ENCODE measurements around the gene MAGED4B.
"Not testable (repeated sequence)": the region's sequence is repeated elsewhere in the genome, so short reads cannot be mapped to it uniquely, and the experiment has no call there.

Gene MAGED4B

DNA sequence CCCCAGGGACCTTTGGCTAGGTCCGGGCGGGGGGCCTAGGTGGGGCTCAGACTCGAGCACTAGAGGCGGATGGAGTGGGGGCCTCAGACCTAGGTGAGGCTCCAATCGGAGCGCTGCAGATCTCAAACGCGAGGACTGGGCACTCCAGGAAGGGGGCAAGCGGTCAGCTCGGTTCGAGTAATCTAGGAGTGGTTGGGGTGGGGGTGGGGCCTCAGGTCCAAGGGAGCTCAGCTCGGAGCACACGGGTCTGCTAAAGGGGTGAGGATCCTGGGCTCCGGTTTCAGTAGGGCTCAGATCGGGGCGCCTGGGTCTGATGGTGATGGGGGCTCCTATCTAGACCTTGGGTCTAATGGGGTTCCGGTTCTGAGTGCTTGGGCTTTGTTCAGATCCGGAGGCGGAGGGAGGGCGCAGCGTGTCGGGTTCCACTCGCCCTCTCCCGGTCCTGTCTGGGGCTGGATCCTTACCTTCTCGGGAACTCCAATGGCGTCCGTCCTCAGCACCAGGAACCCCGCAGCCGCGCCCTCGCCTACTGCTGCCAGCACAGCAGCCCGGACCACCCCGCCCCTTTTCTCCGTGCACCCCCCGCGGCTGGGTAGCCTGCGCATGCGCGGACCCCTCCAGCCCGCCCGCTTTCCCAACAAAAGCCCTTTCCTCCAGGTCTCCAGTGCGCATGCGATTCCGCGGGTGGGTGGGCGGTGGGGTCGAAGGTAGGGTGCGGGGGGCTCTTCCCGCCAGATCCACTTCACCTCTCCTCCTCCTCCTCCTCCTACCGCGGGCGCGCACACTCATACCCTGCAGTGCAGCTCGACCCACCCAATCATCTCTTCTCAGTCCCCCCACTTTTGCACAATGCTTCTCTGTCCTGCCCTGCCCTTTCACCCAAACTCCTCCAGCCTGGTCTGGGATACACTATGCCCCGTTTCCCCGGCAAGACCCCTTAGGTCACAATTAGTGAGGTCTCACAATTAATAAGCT is at the start of gene MAGED4B:
TSS of gene MAGED4B (minus strand) at position 518 of the 975 bp plus-strand sequence. CDS start 1,011 bp downstream, outside the sequence.
- DNase-seq = not testable (repeated sequence)

DNA sequence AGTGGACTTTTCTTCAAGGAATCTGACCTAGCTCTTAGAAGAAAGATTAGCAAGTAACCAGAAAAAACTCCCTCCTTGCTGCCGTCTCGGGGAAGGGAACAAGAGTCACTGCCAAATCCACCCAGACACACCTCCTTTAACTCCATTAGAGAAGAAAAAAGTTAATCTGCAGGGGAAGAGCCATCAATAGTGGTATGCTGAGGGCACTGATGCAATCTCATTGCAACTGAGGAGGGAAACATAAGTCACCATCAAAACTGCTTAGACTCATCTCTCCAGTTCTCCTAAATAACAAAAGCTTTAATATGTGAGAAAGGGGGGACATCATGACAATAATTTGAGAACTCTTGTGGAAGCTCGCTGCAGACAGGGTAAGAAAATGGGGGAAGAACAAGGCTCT is 49.3 kb upstream of the MAGED4B start:
- no peak for DNase-seq

DNA sequence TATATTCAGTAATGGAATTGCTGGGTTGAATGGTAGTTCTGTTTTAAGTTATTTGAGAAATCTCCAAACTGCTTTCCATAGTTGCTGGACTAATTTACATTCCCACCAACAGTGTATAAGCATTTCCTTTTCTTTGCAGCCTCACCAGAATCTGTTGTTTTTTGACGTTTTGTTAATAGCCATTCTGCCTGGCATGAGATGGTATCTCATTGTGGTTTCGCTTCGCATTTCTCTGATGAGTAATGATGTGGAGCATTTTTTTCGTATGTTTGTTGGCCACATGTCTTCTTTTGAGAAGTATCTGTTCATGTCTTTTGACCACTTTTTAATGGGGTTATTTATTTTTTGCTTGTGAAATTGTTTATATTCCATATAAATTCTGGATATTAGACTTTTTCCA is 13.6 kb upstream of the MAGED4B start:
- no peak for DNase-seq

GRCh38 chrX:52078131-52078530 is 9.1 kb upstream of the MAGED4B start:
- no peak for DNase-seq

- not testable (repeated sequence) for DNase-seq
These were observed 26.7 kb downstream of the MAGED4B start for GRCh38 chrX:52042288-52042687.

GRCh38 chrX:52034211-52034610 is 34.8 kb downstream of the MAGED4B start:
- DNase-seq = no peak

DNA sequence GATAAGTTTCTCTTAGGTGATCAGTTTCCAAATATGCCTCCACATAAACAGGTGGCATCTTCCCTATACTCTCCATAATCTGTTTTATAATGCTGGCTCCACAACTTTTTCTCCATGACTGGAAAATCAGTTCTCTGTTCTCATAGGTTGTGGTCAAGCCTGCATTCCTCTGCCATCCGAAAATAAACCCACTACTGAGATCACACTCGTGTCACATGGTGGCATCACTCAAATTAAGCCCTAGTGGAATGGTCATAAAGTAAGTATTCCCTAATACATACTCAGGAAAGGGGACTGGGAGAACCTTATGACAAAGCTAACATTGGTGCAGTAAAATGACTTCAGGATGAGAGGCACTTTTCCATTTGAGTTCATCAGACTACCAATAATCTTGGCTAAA is 37.6 kb downstream of the MAGED4B start:
- no peak for DNase-seq

GRCh38 chrX:52015794-52016193 is 53.2 kb downstream of the MAGED4B start:
- DNase-seq = no peak

Measured in NCI-H2081 (cell line).